Peyer's patch (tissue), 4 donors: ENCODE data around the gene ANG.

ENCODE experiments used
- POLR2A ChIP-seq, 2 donors: fragments of 450-650 bp; IDR thresholded peaks; one replicate each; pipeline ENCODE4 v1.5.1; 2017; ENCODE audit warnings: antibody characterized with exemption in 2 of 2, mild to moderate bottlenecking in 2 of 2, moderate library complexity in 2 of 2
- TF ChIP-seq, protein P1 (sequence below), 6 experiments: fragments of 450-650 bp in 4 of 6; fragments of 200-600 bp in 2 of 6; sonication (generic) in 1 of 6; IDR thresholded peaks; one replicate each; pipeline ENCODE4 v1.5.1; 2017 to 2019; ENCODE audit warnings: antibody characterized with exemption in 6 of 6, mild to moderate bottlenecking in 3 of 6, moderate library complexity in 1 of 6

DNA sequence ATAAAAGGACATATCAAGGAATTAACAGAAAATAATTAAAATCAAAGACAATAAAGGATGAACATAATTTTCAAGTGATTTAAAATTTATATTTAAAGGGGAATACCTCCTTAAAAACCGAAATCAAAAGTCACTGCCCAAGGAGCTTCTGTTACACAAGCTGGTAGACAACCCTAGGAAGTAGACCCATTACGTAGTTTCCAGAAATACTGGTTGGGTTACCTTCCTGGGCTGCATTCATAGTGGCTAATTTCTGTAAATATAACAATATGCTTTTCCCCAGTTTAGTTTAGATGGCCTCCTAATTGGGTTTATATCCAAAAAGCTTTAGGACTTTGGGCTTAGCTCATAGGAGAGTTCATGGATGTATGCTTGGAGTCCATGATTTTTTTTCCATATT is 55.0 kb downstream of the ANG start:
- TF ChIP-seq, protein P1, sequence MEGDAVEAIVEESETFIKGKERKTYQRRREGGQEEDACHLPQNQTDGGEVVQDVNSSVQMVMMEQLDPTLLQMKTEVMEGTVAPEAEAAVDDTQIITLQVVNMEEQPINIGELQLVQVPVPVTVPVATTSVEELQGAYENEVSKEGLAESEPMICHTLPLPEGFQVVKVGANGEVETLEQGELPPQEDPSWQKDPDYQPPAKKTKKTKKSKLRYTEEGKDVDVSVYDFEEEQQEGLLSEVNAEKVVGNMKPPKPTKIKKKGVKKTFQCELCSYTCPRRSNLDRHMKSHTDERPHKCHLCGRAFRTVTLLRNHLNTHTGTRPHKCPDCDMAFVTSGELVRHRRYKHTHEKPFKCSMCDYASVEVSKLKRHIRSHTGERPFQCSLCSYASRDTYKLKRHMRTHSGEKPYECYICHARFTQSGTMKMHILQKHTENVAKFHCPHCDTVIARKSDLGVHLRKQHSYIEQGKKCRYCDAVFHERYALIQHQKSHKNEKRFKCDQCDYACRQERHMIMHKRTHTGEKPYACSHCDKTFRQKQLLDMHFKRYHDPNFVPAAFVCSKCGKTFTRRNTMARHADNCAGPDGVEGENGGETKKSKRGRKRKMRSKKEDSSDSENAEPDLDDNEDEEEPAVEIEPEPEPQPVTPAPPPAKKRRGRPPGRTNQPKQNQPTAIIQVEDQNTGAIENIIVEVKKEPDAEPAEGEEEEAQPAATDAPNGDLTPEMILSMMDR (IDR thresholded peaks at IDR 0.05) = no peak
- no peak for TF ChIP-seq POLR2A (IDR thresholded peaks at IDR 0.05)
